CD4-positive, CD25-positive, alpha-beta regulatory T cell (primary cell): Measurements from ENCODE around the gene SPATA4. TPM values are rescaled to one million over a fixed set of nuclear protein-coding genes. Genes with fewer than 3 reads are reported as not detected.

Experiments used
- polyA plus RNA-seq, 4 donors: library from polyadenylated mRNA; unstranded; fragments of 300-500 nt; fragmentation: Illumina TruSeq; gene quantifications; one replicate each; pipeline ENCODE4 v1.2.3, GENCODE V29; 2021
- total RNA-seq: library from RNA; stranded (reverse); gene quantifications from one replicate; pipeline ENCODE4 v1.2.3, GENCODE V29; 2022

The SPATA4 gene
- total and polyA plus RNA-seq, 5 donors from 2014 or later, result not detected

Other genes with a start within 250 kb of the SPATA4 start
- gene WDR17, start 129.7 kb downstream of the SPATA4 start, total RNA-seq, result 0.22 TPM
- gene WDR17, start 129.7 kb downstream of the SPATA4 start, polyA plus RNA-seq, result under 1 TPM in 1 of 4 donors, not detected in 3; 0.05 TPM
- gene ASB5, start 73.6 kb upstream of the SPATA4 start, total RNA-seq, result not detected
- not detected for gene ASB5, start 73.6 kb upstream of the SPATA4 start, polyA plus RNA-seq
- gene SPCS3, start 124.4 kb upstream of the SPATA4 start, total RNA-seq, result 125 TPM
- 10 to 100 TPM; 42.9 to 75.3 (median 51.2) TPM for gene SPCS3, start 124.4 kb upstream of the SPATA4 start, polyA plus RNA-seq